OCI-LY7 (cell line): Measurements from ENCODE around the gene CTBP2.

Experiments
- EZH2phosphoT487 ChIP-seq: fragments of 200-600 bp; sonication (generic); IDR thresholded peaks from 2 replicates; pipeline ENCODE4 v1.6.1; 2018; ENCODE audit warnings: low read depth, borderline replicate concordance, mild to moderate bottlenecking, mixed run types, antibody characterized with exemption, low read length, moderate library complexity, mixed read lengths
- TF ChIP-seq, protein P1 (sequence below): fragments of 200-600 bp; sonication (generic); conservative IDR thresholded peaks from 2 replicates; pipeline ENCODE4 v1.5.1; 2014; ENCODE audit warnings: mild to moderate bottlenecking, antibody characterized with exemption, low read length, moderate library complexity, mixed read lengths

DNA sequence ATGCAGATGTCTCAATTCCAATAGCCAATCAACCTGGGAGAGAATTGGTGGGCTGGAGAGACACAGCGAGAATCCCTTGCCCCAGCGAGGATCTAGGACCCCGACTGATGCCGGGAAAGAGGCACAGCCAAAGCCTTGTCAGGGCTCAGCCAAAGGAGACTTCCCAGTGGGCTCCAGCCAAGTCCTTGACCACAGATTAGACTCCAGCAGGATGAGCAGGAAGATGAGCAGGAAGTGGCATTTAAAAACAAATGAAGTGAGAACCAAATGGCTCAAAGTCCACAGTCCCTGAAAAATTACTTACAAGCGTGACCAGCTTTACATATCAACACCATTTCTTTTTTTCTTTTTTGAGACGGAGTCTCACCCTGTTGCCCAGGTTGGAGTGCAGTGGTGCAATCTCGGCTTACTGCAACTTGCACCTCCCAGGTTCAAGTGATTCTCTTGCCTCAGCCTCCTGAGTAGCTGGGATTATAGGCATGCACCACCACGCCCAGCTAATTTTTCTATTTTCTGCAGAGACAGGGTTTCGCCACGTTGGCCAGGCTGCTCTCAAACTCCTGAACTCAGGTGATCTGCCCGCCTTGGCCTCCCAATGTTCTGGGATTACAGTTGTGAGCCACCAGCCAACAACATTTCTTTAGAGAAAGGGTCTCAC is 40.2 kb downstream of the CTBP2 start:
- TF ChIP-seq, protein P1, sequence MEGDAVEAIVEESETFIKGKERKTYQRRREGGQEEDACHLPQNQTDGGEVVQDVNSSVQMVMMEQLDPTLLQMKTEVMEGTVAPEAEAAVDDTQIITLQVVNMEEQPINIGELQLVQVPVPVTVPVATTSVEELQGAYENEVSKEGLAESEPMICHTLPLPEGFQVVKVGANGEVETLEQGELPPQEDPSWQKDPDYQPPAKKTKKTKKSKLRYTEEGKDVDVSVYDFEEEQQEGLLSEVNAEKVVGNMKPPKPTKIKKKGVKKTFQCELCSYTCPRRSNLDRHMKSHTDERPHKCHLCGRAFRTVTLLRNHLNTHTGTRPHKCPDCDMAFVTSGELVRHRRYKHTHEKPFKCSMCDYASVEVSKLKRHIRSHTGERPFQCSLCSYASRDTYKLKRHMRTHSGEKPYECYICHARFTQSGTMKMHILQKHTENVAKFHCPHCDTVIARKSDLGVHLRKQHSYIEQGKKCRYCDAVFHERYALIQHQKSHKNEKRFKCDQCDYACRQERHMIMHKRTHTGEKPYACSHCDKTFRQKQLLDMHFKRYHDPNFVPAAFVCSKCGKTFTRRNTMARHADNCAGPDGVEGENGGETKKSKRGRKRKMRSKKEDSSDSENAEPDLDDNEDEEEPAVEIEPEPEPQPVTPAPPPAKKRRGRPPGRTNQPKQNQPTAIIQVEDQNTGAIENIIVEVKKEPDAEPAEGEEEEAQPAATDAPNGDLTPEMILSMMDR: no peak
- TF ChIP-seq EZH2phosphoT487: no peak
